Myocyte (in vitro differentiated cells): ENCODE results near the gene WDR7. TPM values are rescaled to one million over a fixed set of nuclear protein-coding genes. Genes with fewer than 3 reads are reported as not detected.

ENCODE experiments used
- DNase-seq: peaks from one replicate; pipeline ENCODE4 v3.0.0-alpha.2; 2012; ENCODE audit warnings: low read depth
- total RNA-seq: library from RNA; depleted of rRNA; stranded (reverse); fragments of >200 nt; gene quantifications from 2 replicates; pipeline ENCODE4 v1.2.3, GENCODE V29; 2014

The WDR7 gene
- total RNA-seq, 1 donor from 2014 or later = 12.9 TPM

DNA sequence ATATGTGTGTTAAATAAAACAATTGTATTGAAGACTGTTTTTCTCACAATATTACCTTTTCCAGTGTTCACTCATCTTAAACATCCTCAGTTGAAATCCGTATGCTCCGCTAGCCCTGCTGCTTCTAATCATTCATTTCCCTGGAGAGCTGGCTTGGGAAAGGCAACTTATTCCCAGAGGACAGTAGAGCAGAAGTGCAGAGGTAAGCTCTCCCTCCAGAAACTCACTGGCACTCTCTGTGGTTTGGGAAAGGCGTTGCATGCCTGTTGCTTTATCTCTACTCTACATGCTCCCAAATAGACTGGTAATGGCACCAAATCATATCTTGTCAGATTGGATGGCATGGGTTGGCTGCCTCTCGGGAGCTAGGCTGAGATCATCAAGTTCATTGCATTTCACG lies 378.6 kb downstream of the WDR7 start:
- peak; percentile 15 for DNase-seq

DNA sequence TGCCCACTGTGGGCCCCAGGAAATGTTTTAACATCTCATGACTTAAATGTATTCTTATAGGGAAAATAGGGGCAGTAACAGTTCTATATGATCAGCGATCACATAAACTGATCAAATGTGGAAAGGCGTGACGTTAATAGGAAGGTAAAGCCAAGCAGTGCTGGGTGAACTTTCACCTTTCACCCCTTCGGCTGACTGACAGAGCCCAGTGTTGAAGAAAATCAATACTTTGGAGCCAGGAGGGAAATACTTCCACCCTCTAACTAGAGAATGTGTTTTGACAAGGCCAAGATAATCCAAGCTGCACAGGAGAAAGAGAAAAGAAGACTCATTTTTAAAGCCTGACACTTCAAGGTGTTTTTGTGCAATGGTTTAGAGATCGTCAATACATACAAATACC lies 379.3 kb downstream of the WDR7 start:
- DNase-seq = no peak

DNA sequence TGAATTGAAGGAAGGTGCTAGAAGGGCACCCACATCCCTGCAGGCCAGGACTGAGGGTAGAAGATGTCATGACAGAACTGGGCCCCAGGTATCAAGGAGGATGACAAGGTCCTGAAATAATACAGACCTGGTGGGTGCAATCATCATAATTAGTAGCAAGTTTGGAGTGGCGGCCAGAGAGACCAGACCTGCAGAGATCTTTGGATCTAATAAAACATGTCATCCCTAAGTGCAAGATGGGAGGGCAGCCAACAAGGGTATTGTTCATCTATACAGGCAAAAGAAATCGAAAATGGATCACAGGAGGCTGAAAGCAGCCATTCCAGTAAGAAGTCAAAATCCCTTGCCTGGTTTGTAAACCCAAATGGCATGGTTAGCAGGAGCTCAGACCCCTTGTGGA lies 384.4 kb downstream of the WDR7 start:
- no peak for DNase-seq

GRCh38 chr18:57038395-57038794 lies 387.2 kb downstream of the WDR7 start:
- DNase-seq = no peak

GRCh38 chr18:57040175-57040574 lies 389.0 kb downstream of the WDR7 start:
- DNase-seq = no peak

- DNase-seq = no peak
Measured at GRCh38 chr18:57043241-57043640, 392.1 kb downstream of the WDR7 start.

DNA sequence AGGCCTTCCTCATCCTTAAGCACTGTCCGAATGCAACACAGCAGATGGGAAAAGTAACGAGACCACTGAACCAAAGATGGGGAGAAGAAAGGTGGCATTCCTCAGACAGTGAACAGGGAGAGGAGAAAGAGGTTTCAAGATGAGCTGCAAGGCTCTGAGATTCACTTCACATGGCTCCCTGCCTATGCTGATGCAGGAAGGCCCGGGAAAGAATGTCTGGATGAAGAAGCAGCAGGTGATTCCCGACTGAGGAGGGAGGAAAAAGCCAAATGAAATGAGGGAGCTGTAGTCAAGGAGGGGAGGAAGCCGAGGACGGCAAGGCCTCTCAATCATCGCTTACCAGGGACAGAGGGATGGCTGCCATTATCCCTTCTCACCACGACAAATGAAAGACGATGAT lies 397.2 kb downstream of the WDR7 start:
- no peak for DNase-seq

DNA sequence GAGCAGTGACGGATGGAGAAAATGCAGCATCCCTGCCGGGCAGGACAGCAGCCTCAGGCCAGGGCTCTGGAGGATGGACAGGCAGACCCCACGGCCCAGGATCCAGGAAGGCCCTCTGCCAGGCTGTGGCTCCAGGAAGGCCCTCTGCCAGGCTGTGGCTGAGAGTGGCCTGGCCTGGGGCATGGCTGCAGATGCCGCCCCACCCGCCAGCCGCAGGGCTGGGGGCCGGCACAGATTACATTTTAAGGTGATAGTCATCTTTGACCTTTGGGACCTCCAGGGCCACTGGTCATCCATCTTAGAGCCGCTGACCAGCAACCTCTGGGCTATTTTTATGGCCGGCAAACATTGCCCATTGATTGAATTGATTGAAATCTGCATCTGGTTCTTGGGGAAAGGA lies 397.7 kb downstream of the WDR7 start:
- DNase-seq = no peak

- DNase-seq = no peak
Measured at GRCh38 chr18:57050310-57050949, 399.3 kb downstream of the WDR7 start.

GRCh38 chr18:57051021-57051656 lies 400.0 kb downstream of the WDR7 start:
- DNase-seq = no peak

GRCh38 chr18:57051657-57052044 lies 400.5 kb downstream of the WDR7 start:
- peak; percentile 21 for DNase-seq

DNA sequence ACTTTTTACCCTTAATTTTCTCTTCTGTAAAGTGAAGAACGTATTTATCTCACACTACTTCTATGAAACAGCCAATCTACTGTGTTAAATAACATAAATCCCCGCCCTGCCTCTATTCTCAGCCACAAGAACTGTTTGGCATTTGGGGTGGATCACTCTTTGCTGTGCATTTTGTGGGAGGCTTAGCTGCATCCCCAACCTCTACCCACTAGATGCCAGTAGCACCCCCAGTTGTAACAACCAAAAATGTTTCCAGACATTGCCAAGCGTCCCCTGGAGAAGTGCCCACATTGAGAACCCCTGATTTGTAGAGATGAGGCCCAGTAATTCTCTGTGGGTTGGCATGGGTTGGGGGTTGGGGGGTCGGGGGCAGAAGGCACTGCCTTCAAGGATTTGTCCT lies 401.0 kb downstream of the WDR7 start:
- DNase-seq = no peak

GRCh38 chr18:57052759-57053158 lies 401.6 kb downstream of the WDR7 start:
- DNase-seq = no peak

DNA sequence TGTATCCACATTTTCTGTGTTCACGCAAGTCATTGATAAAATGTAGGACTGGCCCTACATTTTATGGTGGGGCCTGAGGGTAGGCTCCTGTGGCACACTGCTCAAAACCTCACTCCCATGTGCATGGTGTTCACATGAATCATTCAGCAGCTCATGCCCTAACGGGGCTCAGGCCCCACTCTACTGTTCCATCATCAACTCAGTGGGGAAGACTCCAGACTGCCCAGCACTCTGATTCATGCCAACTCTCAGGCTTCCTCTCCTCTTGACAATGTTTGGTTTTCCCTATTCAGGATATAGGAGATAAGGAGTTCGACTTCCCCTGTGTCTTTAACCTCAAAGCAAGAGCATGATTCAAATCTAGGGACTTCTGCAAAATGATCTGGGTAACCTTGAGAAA lies 403.7 kb downstream of the WDR7 start:
- DNase-seq = no peak

- DNase-seq = no peak
Measured at GRCh38 chr18:57057890-57058289, 406.7 kb downstream of the WDR7 start.

DNA sequence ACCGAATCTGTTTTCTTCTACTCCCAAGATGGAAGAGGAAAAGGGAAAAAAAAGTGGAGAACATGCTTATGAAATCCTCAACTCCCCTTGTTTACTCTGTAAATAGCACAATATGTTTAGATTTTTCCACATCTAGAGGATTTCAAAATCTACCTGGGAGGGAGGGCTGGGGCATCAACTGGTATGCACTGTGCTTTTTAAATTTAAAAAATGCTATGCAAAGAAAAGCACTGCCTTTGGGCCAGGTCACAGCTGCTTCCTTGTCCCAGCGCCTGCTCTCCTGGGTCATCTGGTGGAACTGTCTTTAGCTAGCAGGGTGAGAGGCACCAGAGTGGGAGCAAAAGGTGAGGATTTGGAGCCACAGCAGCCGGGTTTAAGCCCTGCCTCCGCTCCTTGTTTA lies 407.6 kb downstream of the WDR7 start:
- no peak for DNase-seq

DNA sequence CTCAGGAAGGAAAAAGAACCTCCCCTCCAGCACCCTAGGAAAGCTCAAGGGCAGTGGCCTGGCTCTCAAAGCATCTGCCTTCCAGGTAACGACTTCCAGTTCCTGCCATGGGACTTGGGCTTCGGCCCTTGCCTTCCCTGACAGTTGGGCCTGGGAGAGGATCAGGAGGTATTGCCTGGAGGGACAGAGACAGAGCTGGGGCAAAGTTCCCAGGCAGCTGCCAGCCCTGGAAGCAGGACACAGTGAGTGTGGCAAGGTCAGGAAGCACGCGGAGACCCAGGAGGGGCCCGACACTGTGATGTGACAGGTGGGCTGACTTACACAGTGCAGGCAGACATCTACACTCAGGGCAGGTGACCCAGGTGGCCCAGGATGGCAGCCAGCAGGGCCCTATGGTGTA lies 408.2 kb downstream of the WDR7 start:
- no peak for DNase-seq

- DNase-seq = no peak
Measured at GRCh38 chr18:57060814-57061213, 409.7 kb downstream of the WDR7 start.

DNA sequence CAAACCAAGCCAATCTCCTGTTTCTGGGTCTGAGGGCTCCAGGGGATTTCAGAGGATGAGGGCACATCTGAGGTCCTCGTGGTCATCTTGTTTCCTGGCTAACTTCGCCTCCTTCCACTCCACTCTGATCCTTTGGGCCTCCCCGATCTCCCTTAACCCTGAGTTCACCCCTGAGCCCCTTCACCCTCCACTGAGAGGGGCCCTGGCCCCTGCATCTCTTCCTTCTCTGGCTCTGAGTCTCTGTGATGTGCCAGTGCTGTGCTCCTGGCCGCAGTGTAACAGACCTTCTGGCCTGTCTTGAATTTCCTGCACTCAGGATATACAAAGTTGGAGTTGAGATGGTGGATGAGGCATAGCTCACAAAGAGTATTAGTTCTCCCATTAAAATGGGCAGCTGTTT lies 411.0 kb downstream of the WDR7 start:
- no peak for DNase-seq

GRCh38 chr18:57062844-57063243 lies 411.7 kb downstream of the WDR7 start:
- DNase-seq = peak; percentile 11

GRCh38 chr18:57063601-57064103 lies 412.5 kb downstream of the WDR7 start:
- DNase-seq = no peak

GRCh38 chr18:57073501-57074187 lies 422.5 kb downstream of the WDR7 start:
- DNase-seq = no peak
